H1 (cell line): ENCODE data around the gene DEPDC1. TPM values are rescaled to one million over a fixed set of nuclear protein-coding genes. Genes with fewer than 3 reads are reported as not detected.

Experiments
- CTCF ChIA-PET: fragments of 300-600 bp; sonication (Branson Sonifier 250); formaldehyde crosslinking; loops from one replicate; lab custom pipeline; 2021; ENCODE audit not compliant: partially characterized antibody; lab: Charles Lee
- POLR2A ChIA-PET: fragments of 300-600 bp; sonication (Branson Sonifier 250); formaldehyde crosslinking; loops from one replicate; lab custom pipeline; 2021; ENCODE audit warnings: inconsistent platforms; ENCODE audit not compliant: partially characterized antibody; lab: Charles Lee
- DNase-seq, 2 experiments: peaks; one replicate each; pipeline versions ENCODE4 v3.0.0 to v3.0.0-alpha.2; 2010 to 2022; ENCODE audit warnings: low spot score in 2 of 2, low read depth in 1 of 2, mixed read lengths in 1 of 2
- FAIRE-seq: peaks from 2 replicates; lab custom pipeline; 2011; peaks lifted over from hg19 to GRCh38; lab: Jason Lieb, UNC
- H2AFZ ChIP-seq: 2 replicates; pipeline ENCODE4 v1.8.1; 2012; ENCODE audit warnings: low read length, inconsistent platforms
- H2AK5ac ChIP-seq: 2 replicates; pipeline ENCODE4 v1.6.1; 2013; ENCODE audit warnings: low read depth, low read length
- H2BK120ac ChIP-seq: replicated peaks from 2 replicates; pipeline ENCODE3; 2013; ENCODE audit warnings: low read depth, low read length, inconsistent platforms
- H2BK12ac ChIP-seq: 2 replicates; pipeline ENCODE4 v1.6.1; 2013; ENCODE audit warnings: low read depth, low read length
- H2BK15ac ChIP-seq: 2 replicates; pipeline ENCODE4 v1.6.1; 2013; ENCODE audit warnings: low read length
- H2BK20ac ChIP-seq: 2 replicates; pipeline ENCODE4 v1.6.1; 2013; ENCODE audit warnings: low read length
- H2BK5ac ChIP-seq: 2 replicates; pipeline ENCODE4 v1.6.1; 2013; ENCODE audit warnings: low read depth, low read length
- H3K14ac ChIP-seq: 2 replicates; pipeline ENCODE4 v1.6.1; 2013; ENCODE audit warnings: inconsistent platforms; ENCODE audit not compliant: insufficient read length
- H3K18ac ChIP-seq: 2 replicates; pipeline ENCODE4 v1.6.1; 2013; ENCODE audit warnings: low read length; ENCODE audit errors: extremely low read depth
- H3K23ac ChIP-seq: 2 replicates; pipeline ENCODE4 v1.6.1; 2013; ENCODE audit warnings: inconsistent platforms; ENCODE audit not compliant: insufficient read length
- H3K23me2 ChIP-seq: 2 replicates; pipeline ENCODE4 v1.6.1; 2013; ENCODE audit warnings: low read depth, low read length
- H3K27ac ChIP-seq: 2 replicates; pipeline ENCODE4 v1.6.1; 2011; ENCODE audit warnings: low read depth, low read length, inconsistent platforms
- H3K27me3 ChIP-seq, 4 experiments: replicated peaks in 1 of 4; 1 replicate in 1 of 4; 2 replicates in 3 of 4; pipeline versions ENCODE4 v1.6.1 to v1.8.1; 2011 to 2013; ENCODE audit warnings: low read length in 3 of 4, mild to moderate bottlenecking in 3 of 4, inconsistent platforms in 2 of 4, mixed read lengths in 2 of 4, moderate library complexity in 1 of 4; ENCODE audit not compliant: control insufficient read depth in 3 of 4, insufficient read depth in 3 of 4; ENCODE audit errors: extremely low read depth in 1 of 4
- H3K36me3 ChIP-seq, 4 experiments: 2 replicates each; pipeline versions ENCODE4 v1.6.1 to v1.8.1; 2011 to 2013; ENCODE audit warnings: mild to moderate bottlenecking in 4 of 4, low read length in 3 of 4, moderate library complexity in 2 of 4, control low read depth in 1 of 4, inconsistent platforms in 1 of 4; ENCODE audit not compliant: insufficient read depth in 4 of 4, control insufficient read depth in 2 of 4
- H3K4ac ChIP-seq: replicated peaks from 2 replicates; pipeline ENCODE3; 2013; ENCODE audit warnings: low read length, low read depth, mixed read lengths, inconsistent platforms; ENCODE audit not compliant: insufficient read length
- H3K4me1 ChIP-seq, 4 experiments: replicated peaks in 1 of 4; 1 replicate in 1 of 4; 2 replicates in 3 of 4; pipeline versions ENCODE4 v1.6.1 to v1.8.1; 2011 to 2013; ENCODE audit warnings: low read length in 3 of 4, inconsistent platforms in 2 of 4, mixed read lengths in 1 of 4; ENCODE audit not compliant: insufficient read depth in 4 of 4, control insufficient read depth in 3 of 4
- H3K4me2 ChIP-seq, 2 experiments: 2 replicates each; pipeline versions ENCODE4 v1.6.1 to v1.8.1; 2011 to 2013; ENCODE audit warnings: low read depth in 2 of 2, low read length in 2 of 2, control low read depth in 1 of 2, inconsistent platforms in 1 of 2, mild to moderate bottlenecking in 1 of 2; ENCODE audit not compliant: insufficient read depth in 1 of 2
- H3K4me3 ChIP-seq, 4 experiments: fragments of 200-600, 300-600 bp in 1 of 4; sonication (generic), shearing (Covaris generic), sonication (Bioruptor Twin) in 1 of 4; 2 replicates each; pipeline versions ENCODE4 v1.5.1 to v1.8.1; 2011 to 2016; ENCODE audit warnings: low read length in 4 of 4, low read depth in 3 of 4, control low read depth in 2 of 4, inconsistent platforms in 2 of 4, mild to moderate bottlenecking in 2 of 4, mixed read lengths in 1 of 4, moderate library complexity in 1 of 4; ENCODE audit not compliant: insufficient read depth in 2 of 4; ENCODE audit errors: extremely low read depth in 1 of 4
- H3K56ac ChIP-seq: replicated peaks from 2 replicates; pipeline ENCODE3; 2013; ENCODE audit warnings: low read depth, mild to moderate bottlenecking, mixed read lengths, low read length, inconsistent platforms; ENCODE audit not compliant: insufficient read length
- H3K79me1 ChIP-seq: 2 replicates; pipeline ENCODE4 v1.6.1; 2013; ENCODE audit warnings: low read depth, low read length, control low read depth
- H3K79me2 ChIP-seq, 2 experiments: 2 replicates each; pipeline versions ENCODE4 v1.6.1 to v1.8.1; 2012 to 2013; ENCODE audit warnings: low read length in 2 of 2, mild to moderate bottlenecking in 2 of 2, inconsistent platforms in 1 of 2; ENCODE audit not compliant: insufficient read depth in 2 of 2, control insufficient read depth in 1 of 2
- H3K9ac ChIP-seq, 4 experiments: replicated peaks in 1 of 4; 1 replicate in 1 of 4; 2 replicates in 3 of 4; pipeline versions ENCODE4 v1.6.1 to v1.8.1; 2011 to 2013; ENCODE audit warnings: low read depth in 3 of 4, low read length in 3 of 4, control low read depth in 2 of 4, mild to moderate bottlenecking in 2 of 4, moderate library complexity in 2 of 4, inconsistent platforms in 1 of 4; ENCODE audit errors: extremely low read depth in 1 of 4
- H3K9me3 ChIP-seq, 2 experiments: 2 replicates each; pipeline versions ENCODE4 v1.6.1 to v1.8.1; 2012 to 2013; ENCODE audit warnings: mild to moderate bottlenecking in 2 of 2, moderate library complexity in 2 of 2, control low read depth in 1 of 2, inconsistent platforms in 1 of 2, low read depth in 1 of 2, low read length in 1 of 2, mixed read lengths in 1 of 2; ENCODE audit not compliant: insufficient read depth in 2 of 2
- H4K20me1 ChIP-seq, 2 experiments: replicated peaks in 1 of 2; 2 replicates each; pipeline versions ENCODE3 to v1.8.1; 2011 to 2013; ENCODE audit warnings: inconsistent platforms in 2 of 2, low read length in 2 of 2, mild to moderate bottlenecking in 1 of 2; ENCODE audit not compliant: insufficient read depth in 2 of 2, control insufficient read depth in 1 of 2
- H4K5ac ChIP-seq: 2 replicates; pipeline ENCODE4 v1.6.1; 2013; ENCODE audit warnings: low read length, low read depth, mixed read lengths, inconsistent platforms; ENCODE audit not compliant: insufficient read length
- H4K8ac ChIP-seq: 2 replicates; pipeline ENCODE4 v1.8.0; 2013; ENCODE audit warnings: mild to moderate bottlenecking, moderate library complexity, low read length, inconsistent platforms; ENCODE audit not compliant: insufficient read depth; ENCODE audit errors: extremely low read depth
- H4K91ac ChIP-seq: replicated peaks from 2 replicates; pipeline ENCODE3; 2013; ENCODE audit warnings: low read length, mixed read lengths, inconsistent platforms; ENCODE audit not compliant: insufficient read length
- BCL11A ChIP-seq, 2 experiments: IDR thresholded peaks; one replicate each; pipeline ENCODE4 v1.6.1; 2011; ENCODE audit warnings: low read depth in 2 of 2, low read length in 2 of 2, mild to moderate bottlenecking in 2 of 2
- GTF2F1 ChIP-seq: IDR thresholded peaks from 2 replicates; pipeline ENCODE4 v1.6.1; 2012; ENCODE audit warnings: low read depth, low read length, improper control_type of control experiment, borderline replicate concordance
- JUN ChIP-seq: IDR thresholded peaks from 2 replicates; pipeline ENCODE4 v1.6.1; 2011; ENCODE audit warnings: low read depth, mild to moderate bottlenecking, improper control_type of control experiment, low read length
- KDM4A ChIP-seq: IDR thresholded peaks from one replicate; pipeline ENCODE4 v1.7.1; 2012; ENCODE audit warnings: low read depth, mild to moderate bottlenecking, moderate library complexity, low read length, inconsistent platforms; ENCODE audit not compliant: severe bottlenecking
- PHF8 ChIP-seq: fragments of 200-600 bp; sonication (generic); conservative IDR thresholded peaks from 2 replicates; pipeline ENCODE4 v1.7.1; 2012; ENCODE audit warnings: low read depth, mild to moderate bottlenecking, inconsistent platforms, low read length, moderate library complexity
- WGBS, 2 experiments: shearing (Covaris generic) in 1 of 2; methylation state at CpG; one replicate each; pipeline versions ENCODE4 v1.1.6 to v1.1.7; 2013 to 2015; ENCODE audit warnings: low lambda C conversion rate in 2 of 2, mixed read lengths in 2 of 2, inconsistent platforms in 1 of 2, low coverage in 1 of 2, missing lambda C conversion rate in 1 of 2; ENCODE audit not compliant: insufficient replicate concordance in 2 of 2, insufficient coverage in 1 of 2, insufficient read length in 1 of 2; ENCODE audit errors: extremely low coverage in 1 of 2, missing lambda C conversion rate in 1 of 2; 5-methylcytosine and 5-hydroxymethylcytosine counted together
- polyA plus RNA-seq, 7 experiments: library from polyadenylated mRNA; depleted of rRNA in 3 of 7; stranded (reverse) in 5 of 7; unstranded in 2 of 7; fragments of >200 nt in 5 of 7; fragments of 200-250 nt in 2 of 7; gene quantifications; 1 replicate in 5 of 7; 2 replicates in 1 of 7; 4 replicates in 1 of 7; pipeline versions ENCODE4 v1.2.1 to v1.2.3, GENCODE V29; 2011 to 2013; ENCODE audit warnings: missing spikeins in 2 of 7, mixed read lengths in 2 of 7
- total RNA-seq: library from RNA; stranded (reverse); fragmentation: NEBNext Ultra II Directional; extraction: Animal tissue kit (Norgen Biotek cat#: 25700); gene quantifications from 2 replicates; pipeline ENCODE4 v1.2.1, GENCODE V29; 2021

DEPDC1 gene
- total and polyA plus RNA-seq, 2 of the 8 experiments (the other 6 are each of a cell fraction or from before 2014, with no cell fraction given), result 5.5 to 46.5 TPM

DNA sequence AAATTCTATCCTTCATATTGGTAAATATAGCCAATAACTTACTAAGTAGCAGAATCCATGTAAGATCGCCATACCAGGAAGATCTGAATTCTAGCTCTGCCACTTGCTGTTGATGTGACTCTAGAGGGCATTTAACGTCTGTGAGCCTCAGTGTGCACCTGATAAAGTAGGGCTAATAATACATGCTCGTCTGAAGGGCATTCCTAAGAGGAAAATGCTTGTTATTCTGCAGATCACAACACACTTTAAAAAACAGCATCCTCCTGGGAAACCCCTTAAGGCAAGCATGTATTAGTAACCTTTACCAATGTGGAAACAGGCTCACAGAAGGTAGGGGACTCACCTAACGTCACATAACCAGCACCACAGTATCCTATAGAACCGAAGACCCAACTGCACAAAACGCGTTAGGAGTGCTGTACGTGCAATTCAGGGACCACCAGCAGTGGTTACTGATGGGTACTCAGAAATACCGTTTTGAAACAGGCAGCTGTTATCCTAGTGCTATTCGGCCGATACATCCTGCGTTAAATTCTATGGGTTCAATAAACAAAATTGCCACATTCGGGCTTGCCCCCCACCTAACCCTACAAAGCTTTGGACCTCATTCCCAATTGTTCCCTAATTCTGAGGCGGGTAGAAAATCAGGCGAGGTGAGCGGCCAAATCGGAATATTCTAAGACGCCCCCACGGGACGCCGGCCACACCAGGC is 758 bp downstream of the DEPDC1 start:
- no peak for FAIRE-seq
- Histone ChIP-seq H4K20me1 (no peaks in the 10 kb centered on the region), H3K4ac (peak overlapping the region; percentile 93), H2BK15ac (0 out of 2 replicates have a peak overlapping the region, but pooled peaks have one; percentile 47), H3K79me2 (peaks cover 0 to 41% of the 10 kb centered on the region in 2 experiments; a peak in 3 of 4 replicates), H4K5ac (peak overlapping the region; percentile 75), H3K79me1 (no peaks in the 10 kb centered on the region), H3K36me3 (peaks cover 0 to 23% (median 3%) of the 10 kb centered on the region in 4 experiments; a peak in 4 of 8 replicates), H2BK120ac (peak overlapping the region; percentile 0), H3K27ac (peak overlapping the region; percentile 87), H3K23ac (no peak overlapping the region), H2AK5ac (no peak overlapping the region), H2BK12ac (peak overlapping the region; percentile 35; the same call in 1 of the 2 replicates), H3K27me3 (no peaks in the 10 kb centered on the region), H3K4me3 (peak overlapping the region; percentile 80 to 98 (median 96)), H2AFZ (peak overlapping the region; percentile 100; the same call in 1 of the 2 replicates), H3K18ac (peak overlapping the region; percentile 49), H3K9me3 (no peaks in the 10 kb centered on the region), H3K56ac (peak overlapping the region; percentile 98), H2BK5ac (peak overlapping the region; percentile 94), H3K23me2 (peaks cover 4% of the 10 kb centered on the region), H3K4me2 (peak overlapping the region; percentile 90 to 94), H3K14ac (peak overlapping the region; percentile 78), H2BK20ac (no peak overlapping the region), H4K91ac (no peak overlapping the region), H3K9ac (peak overlapping the region; percentile 35 to 92 (median 91)), H3K4me1 (peaks cover 0 to 3% (median 1%) of the 10 kb centered on the region in 4 experiments; a peak in 2 of 7 replicates), H4K8ac (peak overlapping the region; percentile 97)
- ChIA-PET POLR2A (interaction anchor here (0.6 to 1.5 kb wide), 3 partner anchors 15 to 484 kb away, joined by 3 to 4 read pairs (median 4); no protein-coding TSS in a partner anchor), CTCF (interaction anchor here (0.6 to 2.0 kb wide), 4 partner anchors 11 to 1055 kb away, joined by 3 to 8 read pairs (median 6); no protein-coding TSS in a partner anchor)
- 15% methylated on average over 21 of the region's 21 CpGs; no CpG with 5 or more reads in 1 of the 2 experiments for WGBS, 2 experiments
- no peak for DNase-seq
- no peak for TF ChIP-seq BCL11A (IDR thresholded peaks at IDR 0.05; ENCODE audit: low read depth in 2 of 2, low read length in 2 of 2)
- no peak for TF ChIP-seq PHF8
- TF ChIP-seq KDM4A, result no peak
- no peak for TF ChIP-seq JUN
- no peak for TF ChIP-seq GTF2F1
